Measurements from ENCODE around the gene LGALS3.
A peak's percentile ranks its signal among the peaks of the same experiment; 100 is the strongest.

DNA sequence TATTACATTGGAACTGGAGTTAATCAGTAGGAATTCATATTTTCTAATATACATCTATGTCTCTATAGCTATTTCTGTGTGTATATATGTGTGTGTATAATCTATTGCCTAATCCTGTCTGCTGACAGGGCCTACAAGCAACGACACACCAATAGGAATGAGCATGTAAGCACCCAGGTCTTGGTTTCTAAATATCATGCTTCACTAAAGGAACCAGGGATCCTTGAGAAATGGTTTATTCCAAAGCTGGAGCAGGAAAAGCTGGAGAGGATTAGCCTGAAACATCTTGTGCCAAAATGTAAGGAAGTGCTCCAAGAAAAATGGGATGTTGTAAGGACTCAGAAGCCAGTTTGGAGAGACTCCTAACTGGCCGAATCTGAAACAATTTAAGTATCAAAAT, 29.3 kb upstream of the LGALS3 start:
- TF ChIP-seq EP300 (IDR thresholded peaks at IDR 0.05) (no peak), POLR2AphosphoS5 (IDR thresholded peaks at IDR 0.05) (peak; percentile 83), POLR2A (IDR thresholded peaks at IDR 0.05) (no peak)
- TF ChIP-seq, protein P1, sequence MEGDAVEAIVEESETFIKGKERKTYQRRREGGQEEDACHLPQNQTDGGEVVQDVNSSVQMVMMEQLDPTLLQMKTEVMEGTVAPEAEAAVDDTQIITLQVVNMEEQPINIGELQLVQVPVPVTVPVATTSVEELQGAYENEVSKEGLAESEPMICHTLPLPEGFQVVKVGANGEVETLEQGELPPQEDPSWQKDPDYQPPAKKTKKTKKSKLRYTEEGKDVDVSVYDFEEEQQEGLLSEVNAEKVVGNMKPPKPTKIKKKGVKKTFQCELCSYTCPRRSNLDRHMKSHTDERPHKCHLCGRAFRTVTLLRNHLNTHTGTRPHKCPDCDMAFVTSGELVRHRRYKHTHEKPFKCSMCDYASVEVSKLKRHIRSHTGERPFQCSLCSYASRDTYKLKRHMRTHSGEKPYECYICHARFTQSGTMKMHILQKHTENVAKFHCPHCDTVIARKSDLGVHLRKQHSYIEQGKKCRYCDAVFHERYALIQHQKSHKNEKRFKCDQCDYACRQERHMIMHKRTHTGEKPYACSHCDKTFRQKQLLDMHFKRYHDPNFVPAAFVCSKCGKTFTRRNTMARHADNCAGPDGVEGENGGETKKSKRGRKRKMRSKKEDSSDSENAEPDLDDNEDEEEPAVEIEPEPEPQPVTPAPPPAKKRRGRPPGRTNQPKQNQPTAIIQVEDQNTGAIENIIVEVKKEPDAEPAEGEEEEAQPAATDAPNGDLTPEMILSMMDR (IDR thresholded peaks at IDR 0.05): no peak
